GM12872 (cell line): ENCODE measurements around the gene SMG6.
A peak's percentile ranks its signal among the peaks of the same experiment; 100 is the strongest.

ENCODE experiments used
- CTCF ChIP-seq: IDR thresholded peaks from 3 replicates; pipeline ENCODE4 v1.5.1; 2011; ENCODE audit warnings: low read depth, mild to moderate bottlenecking, low read length, moderate library complexity; ENCODE audit not compliant: insufficient read depth

The SMG6 gene

GRCh38 chr17:2093349-2093748 is 210.2 kb downstream of the SMG6 start:
- no peak for TF ChIP-seq CTCF

- peak; percentile 23; the same call in 2 of the 3 replicates for TF ChIP-seq CTCF
These were observed 211.3 kb downstream of the SMG6 start for GRCh38 chr17:2092253-2092652.

GRCh38 chr17:2090804-2091534 is 212.6 kb downstream of the SMG6 start:
- TF ChIP-seq CTCF: no peak

- TF ChIP-seq CTCF: no peak
These were observed 213.4 kb downstream of the SMG6 start for GRCh38 chr17:2090210-2090641.

GRCh38 chr17:2089021-2089422 is 214.6 kb downstream of the SMG6 start:
- TF ChIP-seq CTCF: no peak

- no peak for TF ChIP-seq CTCF
These were observed 215.9 kb downstream of the SMG6 start for GRCh38 chr17:2087597-2088211.

GRCh38 chr17:2086306-2086705 is 217.3 kb downstream of the SMG6 start:
- TF ChIP-seq CTCF: no peak

- TF ChIP-seq CTCF: no peak
These were observed 218.0 kb downstream of the SMG6 start for GRCh38 chr17:2085648-2085949.
